Measurements from ENCODE around the gene L1CAM. TPM values are rescaled to one million over a fixed set of nuclear protein-coding genes. Genes with fewer than 3 reads are reported as not detected.

Gene L1CAM
- total RNA-seq, 6 experiments from 2014 or later, result 13.1 to 89.2 (median 14.4) TPM

- Mint-ChIP-seq H3K27me3 (ENCODE audit: insufficient read depth) (peaks cover 9% of the 10 kb centered on the region), H3K4me1 (ENCODE audit: low read depth) (no peaks in the 10 kb centered on the region), H3K36me3 (ENCODE audit: low read depth) (no peaks in the 10 kb centered on the region), H3K9me3 (no peaks in the 10 kb centered on the region), H3K27ac (no peak overlapping the region), H3K4me3 (no peak overlapping the region)
- TF ChIP-seq, protein P1, sequence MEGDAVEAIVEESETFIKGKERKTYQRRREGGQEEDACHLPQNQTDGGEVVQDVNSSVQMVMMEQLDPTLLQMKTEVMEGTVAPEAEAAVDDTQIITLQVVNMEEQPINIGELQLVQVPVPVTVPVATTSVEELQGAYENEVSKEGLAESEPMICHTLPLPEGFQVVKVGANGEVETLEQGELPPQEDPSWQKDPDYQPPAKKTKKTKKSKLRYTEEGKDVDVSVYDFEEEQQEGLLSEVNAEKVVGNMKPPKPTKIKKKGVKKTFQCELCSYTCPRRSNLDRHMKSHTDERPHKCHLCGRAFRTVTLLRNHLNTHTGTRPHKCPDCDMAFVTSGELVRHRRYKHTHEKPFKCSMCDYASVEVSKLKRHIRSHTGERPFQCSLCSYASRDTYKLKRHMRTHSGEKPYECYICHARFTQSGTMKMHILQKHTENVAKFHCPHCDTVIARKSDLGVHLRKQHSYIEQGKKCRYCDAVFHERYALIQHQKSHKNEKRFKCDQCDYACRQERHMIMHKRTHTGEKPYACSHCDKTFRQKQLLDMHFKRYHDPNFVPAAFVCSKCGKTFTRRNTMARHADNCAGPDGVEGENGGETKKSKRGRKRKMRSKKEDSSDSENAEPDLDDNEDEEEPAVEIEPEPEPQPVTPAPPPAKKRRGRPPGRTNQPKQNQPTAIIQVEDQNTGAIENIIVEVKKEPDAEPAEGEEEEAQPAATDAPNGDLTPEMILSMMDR (IDR thresholded peaks at IDR 0.05), result no peak
- no peak for DNase-seq
Observed at GRCh38 chrX:153913701-153914100, 27.7 kb upstream of the L1CAM start.

GRCh38 chrX:153913211-153913610 lies 27.2 kb upstream of the L1CAM start:
- no peaks in the 10 kb centered on the region for H3K4me1 Mint-ChIP-seq (ENCODE audit: low read depth)
- peaks cover 9% of the 10 kb centered on the region for H3K27me3 Mint-ChIP-seq (ENCODE audit: insufficient read depth)
- no peak for DNase-seq
- TF ChIP-seq, protein P1 (IDR thresholded peaks at IDR 0.05), result no peak
- no peak overlapping the region for H3K4me3 Mint-ChIP-seq
- no peak overlapping the region for H3K27ac Mint-ChIP-seq
- no peaks in the 10 kb centered on the region for H3K36me3 Mint-ChIP-seq (ENCODE audit: low read depth)
- no peaks in the 10 kb centered on the region for H3K9me3 Mint-ChIP-seq

- Mint-ChIP-seq H3K4me1 (ENCODE audit: low read depth) (no peaks in the 10 kb centered on the region), H3K36me3 (ENCODE audit: low read depth) (no peaks in the 10 kb centered on the region), H3K27ac (no peak overlapping the region), H3K9me3 (no peaks in the 10 kb centered on the region), H3K27me3 (ENCODE audit: insufficient read depth) (peaks cover 7% of the 10 kb centered on the region; the same call in 1 of the 2 replicates), H3K4me3 (no peak overlapping the region)
- TF ChIP-seq, protein P1 (IDR thresholded peaks at IDR 0.05), result no peak
- no peak for DNase-seq
Observed at GRCh38 chrX:153911798-153912197, 25.8 kb upstream of the L1CAM start.

DNA sequence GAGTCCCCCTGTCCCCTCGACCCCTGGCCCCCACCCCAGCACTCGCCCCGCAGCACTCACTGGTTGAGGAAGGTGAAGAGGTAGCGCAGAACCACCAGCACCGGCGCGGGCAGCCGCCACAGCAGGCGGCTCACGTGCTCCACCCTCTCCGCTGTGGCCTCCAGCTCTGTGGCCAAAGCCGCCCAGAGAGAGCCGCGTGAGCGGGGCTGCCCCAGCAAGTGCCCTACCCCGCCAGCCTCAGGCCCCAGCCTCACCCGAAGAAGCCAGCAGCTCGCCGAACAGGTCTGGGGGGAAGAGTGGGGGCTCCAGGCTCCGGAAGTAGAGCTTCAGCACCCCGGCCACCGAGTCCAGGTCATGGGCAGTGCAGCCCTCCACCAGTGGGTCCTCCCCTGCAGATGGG lies 24.5 kb upstream of the L1CAM start:
- H3K4me1 Mint-ChIP-seq (ENCODE audit: low read depth), result no peaks in the 10 kb centered on the region
- no peaks in the 10 kb centered on the region for H3K9me3 Mint-ChIP-seq
- no peak for DNase-seq
- TF ChIP-seq, protein P1 (IDR thresholded peaks at IDR 0.05), result no peak
- H3K4me3 Mint-ChIP-seq, result no peak overlapping the region
- H3K27me3 Mint-ChIP-seq (ENCODE audit: insufficient read depth), result peaks cover 6% of the 10 kb centered on the region; the same call in 1 of the 2 replicates
- H3K27ac Mint-ChIP-seq, result no peak overlapping the region
- no peaks in the 10 kb centered on the region for H3K36me3 Mint-ChIP-seq (ENCODE audit: low read depth)

GRCh38 chrX:153909980-153910360 lies 24.0 kb upstream of the L1CAM start:
- Mint-ChIP-seq H3K36me3 (ENCODE audit: low read depth) (no peaks in the 10 kb centered on the region), H3K27ac (no peak overlapping the region), H3K4me1 (ENCODE audit: low read depth) (no peaks in the 10 kb centered on the region), H3K4me3 (no peak overlapping the region), H3K9me3 (no peaks in the 10 kb centered on the region), H3K27me3 (ENCODE audit: insufficient read depth) (peaks cover 6% of the 10 kb centered on the region; the same call in 1 of the 2 replicates)
- TF ChIP-seq, protein P1 (IDR thresholded peaks at IDR 0.05), result no peak
- DNase-seq, result no peak

Measured in HFFc6 (cell line).